HEK293 (cell line): ENCODE data around the gene CFAP97.

Experiments
- ATF2 ChIP-seq: fragments of 450-650 bp; formaldehyde crosslinking; IDR thresholded peaks from 2 replicates; pipeline ENCODE4 v1.5.1; 2016; ENCODE audit warnings: missing biosample characterization, missing genetic modification characterization, low read depth
- CTCF ChIP-seq: fragments of 450-650 bp; formaldehyde crosslinking; IDR thresholded peaks from 2 replicates; pipeline ENCODE4 v1.5.1; 2016; ENCODE audit warnings: missing biosample characterization, missing genetic modification characterization
- HOXA7 ChIP-seq: sonication (generic); formaldehyde crosslinking; IDR thresholded peaks from 2 replicates; pipeline ENCODE4 v1.8.1; 2022; ENCODE audit warnings: missing genetic modification reagents, borderline replicate concordance
- KLF9 ChIP-seq: fragments of 450-650 bp; formaldehyde crosslinking; IDR thresholded peaks from 2 replicates; pipeline ENCODE4 v1.5.1; 2016; ENCODE audit warnings: missing biosample characterization, missing genetic modification characterization, low read depth
- PBX3 ChIP-seq: sonication (generic); formaldehyde crosslinking; IDR thresholded peaks from 2 replicates; pipeline ENCODE4 v1.8.1; 2022; ENCODE audit warnings: mild to moderate bottlenecking, moderate library complexity, missing genetic modification reagents
- REST ChIP-seq: fragments of 450-650 bp; formaldehyde crosslinking; IDR thresholded peaks from 2 replicates; pipeline ENCODE4 v1.5.1; 2016; ENCODE audit warnings: missing biosample characterization, missing genetic modification characterization
- SALL2 ChIP-seq: fragments of 450-650 bp; formaldehyde crosslinking; IDR thresholded peaks from 2 replicates; pipeline ENCODE4 v1.5.0; 2017; ENCODE audit warnings: missing biosample characterization, mild to moderate bottlenecking, missing genetic modification characterization, borderline replicate concordance
- YY1 ChIP-seq: fragments of 450-650 bp; formaldehyde crosslinking; IDR thresholded peaks from 2 replicates; pipeline ENCODE4 v1.5.1; 2018; ENCODE audit warnings: missing biosample characterization, missing genetic modification characterization
- ZBTB49 ChIP-seq: fragments of 450-650 bp; formaldehyde crosslinking; IDR thresholded peaks from 2 replicates; pipeline ENCODE4 v1.5.1; 2016; ENCODE audit warnings: missing biosample characterization, missing genetic modification characterization, low read depth
- ZNF2 ChIP-seq: fragments of 450-650 bp; formaldehyde crosslinking; IDR thresholded peaks from 2 replicates; pipeline ENCODE4 v1.5.1; 2016; ENCODE audit warnings: missing biosample characterization, missing genetic modification characterization
- ZNF449 ChIP-seq: fragments of 450-650 bp; formaldehyde crosslinking; IDR thresholded peaks from 2 replicates; pipeline ENCODE4 v1.5.1; 2017; ENCODE audit warnings: missing biosample characterization, mild to moderate bottlenecking, missing genetic modification characterization, moderate library complexity
- ZNF521 ChIP-seq: fragments of 450-650 bp; formaldehyde crosslinking; IDR thresholded peaks from 2 replicates; pipeline ENCODE4 v1.5.1; 2017; ENCODE audit warnings: missing biosample characterization, mild to moderate bottlenecking, missing genetic modification characterization
- ZNF530 ChIP-seq: fragments of 450-650 bp; formaldehyde crosslinking; IDR thresholded peaks from 2 replicates; pipeline ENCODE4 v1.5.1; 2016; ENCODE audit warnings: low read depth, missing biosample characterization, missing genetic modification characterization
- ZXDB ChIP-seq: fragments of 450-650 bp; formaldehyde crosslinking; IDR thresholded peaks from 2 replicates; pipeline ENCODE4 v1.5.1; 2016; ENCODE audit warnings: missing biosample characterization, missing genetic modification characterization

GRCh38 chr4:185225940-185226339, 22.1 kb upstream of the CFAP97 start:
- TF ChIP-seq ZXDB (tag by site-specific recombination) (no peak), CTCF (tag by site-specific recombination) (no peak), ATF2 (tag by site-specific recombination) (no peak), ZNF521 (no peak), REST (tag by site-specific recombination) (no peak), ZBTB49 (tag by site-specific recombination) (no peak), YY1 (tag by site-specific recombination) (no peak), PBX3 (CRISPR knock-in tag) (no peak), ZNF530 (tag by site-specific recombination) (no peak), ZNF2 (no peak), HOXA7 (CRISPR knock-in tag) (no peak), ZNF449 (tag by site-specific recombination) (no peak), SALL2 (tag by site-specific recombination) (no peak), KLF9 (tag by site-specific recombination) (no peak)
